ENCODE measurements around the gene OXGR1. TPM values are rescaled to one million over a fixed set of nuclear protein-coding genes. Genes with fewer than 3 reads are reported as not detected.

OXGR1 gene
- total RNA-seq, 6 experiments from 2014 or later: not detected

DNA sequence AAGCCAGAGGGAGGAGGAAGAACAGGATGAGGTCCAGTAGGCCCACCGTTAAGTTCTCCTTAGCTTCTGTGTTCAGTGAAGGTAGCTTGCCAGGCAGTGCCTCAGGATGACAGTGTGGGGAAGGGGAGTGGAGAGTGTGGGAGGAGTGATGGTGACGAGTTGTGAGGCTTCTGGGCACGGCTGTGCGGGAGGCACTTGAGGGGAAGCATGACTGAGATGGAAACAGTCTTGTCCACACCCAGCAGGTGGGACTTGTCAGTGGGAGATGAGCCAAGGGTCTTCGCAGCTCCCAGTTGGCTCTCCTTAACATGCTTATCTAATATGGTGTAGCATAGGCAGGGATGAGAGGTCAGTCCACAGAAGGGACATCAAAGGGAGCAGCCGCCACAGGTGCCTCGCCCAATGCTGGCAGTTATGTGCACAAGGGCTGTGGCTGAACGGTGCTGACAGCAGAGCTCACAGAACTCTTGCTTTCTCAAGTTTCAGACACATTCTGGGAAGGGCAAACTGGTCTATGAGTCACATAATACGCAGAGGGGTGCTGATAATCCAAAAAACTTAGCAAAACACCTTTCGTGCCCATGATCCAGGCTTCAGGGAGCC is 47.5 kb downstream of the OXGR1 start:
- no peak overlapping the region for H3K4me3 ChIP-seq
- TF ChIP-seq, protein P1, sequence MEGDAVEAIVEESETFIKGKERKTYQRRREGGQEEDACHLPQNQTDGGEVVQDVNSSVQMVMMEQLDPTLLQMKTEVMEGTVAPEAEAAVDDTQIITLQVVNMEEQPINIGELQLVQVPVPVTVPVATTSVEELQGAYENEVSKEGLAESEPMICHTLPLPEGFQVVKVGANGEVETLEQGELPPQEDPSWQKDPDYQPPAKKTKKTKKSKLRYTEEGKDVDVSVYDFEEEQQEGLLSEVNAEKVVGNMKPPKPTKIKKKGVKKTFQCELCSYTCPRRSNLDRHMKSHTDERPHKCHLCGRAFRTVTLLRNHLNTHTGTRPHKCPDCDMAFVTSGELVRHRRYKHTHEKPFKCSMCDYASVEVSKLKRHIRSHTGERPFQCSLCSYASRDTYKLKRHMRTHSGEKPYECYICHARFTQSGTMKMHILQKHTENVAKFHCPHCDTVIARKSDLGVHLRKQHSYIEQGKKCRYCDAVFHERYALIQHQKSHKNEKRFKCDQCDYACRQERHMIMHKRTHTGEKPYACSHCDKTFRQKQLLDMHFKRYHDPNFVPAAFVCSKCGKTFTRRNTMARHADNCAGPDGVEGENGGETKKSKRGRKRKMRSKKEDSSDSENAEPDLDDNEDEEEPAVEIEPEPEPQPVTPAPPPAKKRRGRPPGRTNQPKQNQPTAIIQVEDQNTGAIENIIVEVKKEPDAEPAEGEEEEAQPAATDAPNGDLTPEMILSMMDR (IDR thresholded peaks at IDR 0.05): no peak
- TF ChIP-seq POLR2A (IDR thresholded peaks at IDR 0.05): no peak
- H3K27me3 ChIP-seq: no peaks in the 10 kb centered on the region
- H3K9me3 ChIP-seq: no peaks in the 10 kb centered on the region
- no peaks in the 10 kb centered on the region for H3K36me3 ChIP-seq
- DNase-seq: no peak
- intact Hi-C loops (cut with DNase I): no loop called here
- WGBS (ENCODE audit: insufficient coverage, low coverage, low lambda C conversion rate, missing lambda C conversion rate): 62% methylated on average over 7 of the region's 10 CpGs
- ATAC-seq: no peak
- no peaks in the 10 kb centered on the region for H3K4me1 ChIP-seq
- H3K27ac ChIP-seq: no peak overlapping the region

DNA sequence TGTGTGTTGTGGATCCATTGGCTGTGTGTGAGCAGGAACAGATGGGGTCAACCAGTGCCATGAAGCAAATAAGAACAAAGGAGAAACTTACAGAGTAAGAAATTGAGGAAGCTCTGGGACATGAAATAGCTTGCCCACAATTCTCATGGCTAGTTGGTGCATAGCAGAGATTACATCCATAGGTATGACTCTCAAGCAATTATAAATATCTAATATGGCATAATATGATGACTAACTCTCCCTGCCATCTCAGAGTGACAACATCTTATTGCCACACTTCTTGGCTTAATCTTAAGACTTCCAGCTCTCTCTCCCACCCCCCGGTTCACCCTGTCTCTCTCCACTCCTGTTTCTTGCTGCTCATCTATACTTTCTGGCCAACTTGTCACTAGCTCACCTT is 53.3 kb downstream of the OXGR1 start:
- 53% methylated on average over 1 of the region's 1 CpG for WGBS (ENCODE audit: insufficient coverage, low coverage, low lambda C conversion rate, missing lambda C conversion rate)
- DNase-seq (no peak), ATAC-seq (no peak)
- H3K27ac ChIP-seq: no peak overlapping the region
- H3K4me1 ChIP-seq: no peaks in the 10 kb centered on the region
- intact Hi-C loops (cut with DNase I): no loop called here
- no peak overlapping the region for H3K4me3 ChIP-seq
- no peaks in the 10 kb centered on the region for H3K27me3 ChIP-seq
- TF ChIP-seq POLR2A (IDR thresholded peaks at IDR 0.05): no peak
- TF ChIP-seq, protein P1 (IDR thresholded peaks at IDR 0.05): no peak
- no peaks in the 10 kb centered on the region for H3K36me3 ChIP-seq
- H3K9me3 ChIP-seq: no peaks in the 10 kb centered on the region

DNA sequence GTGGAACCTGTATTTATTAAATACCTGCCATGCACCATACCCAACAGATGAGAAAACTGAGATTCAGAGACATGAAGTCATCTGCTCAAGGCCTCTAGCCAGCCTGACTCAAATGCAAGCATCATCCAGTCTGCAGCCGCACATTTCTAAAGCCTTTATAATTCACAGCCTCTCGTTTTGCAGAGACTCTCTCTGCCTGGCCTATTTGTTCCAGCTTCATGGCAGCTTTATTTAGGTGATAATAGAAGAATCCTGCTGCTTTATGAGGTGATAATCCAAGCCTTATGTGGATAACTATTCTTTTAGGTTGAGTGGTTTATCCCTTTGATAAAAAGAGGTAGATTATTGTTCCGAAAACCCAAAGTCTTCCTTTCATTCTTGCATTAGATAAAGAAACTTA is 58.4 kb downstream of the OXGR1 start:
- WGBS (ENCODE audit: insufficient coverage, low coverage, low lambda C conversion rate, missing lambda C conversion rate): 64% methylated on average over 3 of the region's 3 CpGs

More for the DNA sequence above, 58.4 kb downstream of the OXGR1 start:
- no peaks in the 10 kb centered on the region for H3K9me3 ChIP-seq
- DNase-seq (no peak), ATAC-seq (no peak)
- no peaks in the 10 kb centered on the region for H3K27me3 ChIP-seq
- no peaks in the 10 kb centered on the region for H3K36me3 ChIP-seq
- no peak overlapping the region for H3K4me3 ChIP-seq
- H3K4me1 ChIP-seq: no peaks in the 10 kb centered on the region
- H3K27ac ChIP-seq: no peak overlapping the region
- intact Hi-C loops (cut with DNase I): no loop called here
- no peak for TF ChIP-seq POLR2A (IDR thresholded peaks at IDR 0.05)
- TF ChIP-seq, protein P1 (IDR thresholded peaks at IDR 0.05): no peak

Small RNA genes within 50 kb of the gene (small RNA-seq; reads per million reads assigned to genes)
- gene RN7SKP7: 0 reads per million in 2 experiments

Other genes with a start within 250 kb of the OXGR1 start
- gene MBNL2, start 227.9 kb upstream of the OXGR1 start, total RNA-seq: 100 to 1,000 TPM in 3 of 6 experiments, 10 to 100 TPM in 3; 30.3 to 135 (median 81.5) TPM

Data from right lobe of liver (tissue), 6 donors.